IPS-NIHi11 (cell line): ENCODE results near the gene DCPS.

Experiments used
- DNase-seq: peaks from one replicate; pipeline ENCODE4 v3.0.0; 2012; ENCODE audit warnings: mixed read lengths, low spot score

DCPS gene

DNA sequence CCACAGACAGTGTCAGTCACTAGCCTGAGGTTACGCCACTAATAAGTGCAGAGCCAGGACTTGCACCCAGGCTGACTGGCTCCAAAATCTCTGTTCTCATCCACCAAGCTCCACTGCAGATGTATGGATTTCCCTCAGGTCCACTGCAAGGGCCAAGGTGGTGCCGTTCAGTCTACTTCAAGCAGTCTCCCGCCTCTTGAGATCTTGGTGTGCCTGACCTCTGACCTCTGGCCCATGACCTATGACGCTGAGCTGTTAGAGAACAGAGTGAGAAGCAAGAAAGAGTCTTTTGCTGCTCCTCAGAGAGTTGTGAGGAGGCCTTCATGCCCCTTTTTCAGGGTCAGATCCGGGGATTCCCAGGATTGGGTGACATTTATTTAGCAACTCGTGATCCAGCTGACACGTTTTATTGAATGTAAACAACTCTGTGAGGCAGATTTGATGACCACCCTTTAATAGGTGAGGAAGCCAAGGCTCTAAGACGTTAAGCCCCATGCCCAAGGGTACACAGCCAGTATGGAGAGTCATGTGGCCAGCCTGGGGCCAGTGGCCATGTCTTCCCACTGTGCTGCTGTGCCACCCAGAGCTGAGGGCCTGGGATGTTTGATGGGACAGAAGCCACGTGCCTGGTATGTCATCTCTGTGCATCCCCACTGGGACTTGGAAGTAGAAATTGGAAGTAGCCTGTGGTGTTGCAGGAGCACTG is 25.2 kb downstream of the DCPS start:
- DNase-seq: no peak

GRCh38 chr11:126329644-126330211 is 25.9 kb downstream of the DCPS start:
- DNase-seq: no peak

GRCh38 chr11:126331286-126331685 is 27.4 kb downstream of the DCPS start:
- DNase-seq: no peak

DNA sequence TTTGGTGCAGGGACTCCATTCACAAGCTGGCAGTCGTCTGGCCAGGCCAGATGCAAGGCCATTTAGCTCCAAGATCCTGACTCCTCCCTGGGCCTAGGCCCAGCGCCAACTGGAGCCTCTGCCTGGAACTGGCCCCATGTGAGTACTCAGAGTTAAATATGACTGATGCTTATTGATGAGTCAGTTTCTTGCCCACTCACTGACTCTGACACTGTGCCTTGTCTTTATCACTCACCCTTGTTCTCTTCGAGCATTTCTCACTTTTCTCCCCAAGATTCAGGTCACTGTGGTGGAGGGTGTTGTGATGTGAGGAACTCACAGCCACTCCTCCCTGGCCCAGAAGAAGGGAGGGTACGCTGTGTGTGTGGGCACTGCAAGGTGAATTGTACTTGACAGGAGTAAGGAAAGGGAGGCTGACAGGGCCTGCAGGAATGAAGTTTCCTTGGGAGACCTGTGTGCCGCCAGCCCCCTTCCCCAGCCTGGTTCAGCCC is 28.4 kb downstream of the DCPS start:
- no peak for DNase-seq

GRCh38 chr11:126333142-126333541 is 29.3 kb downstream of the DCPS start:
- DNase-seq: no peak

- DNase-seq: no peak
These were observed 31.0 kb downstream of the DCPS start for GRCh38 chr11:126334659-126335462.

- DNase-seq: no peak
These were observed 31.6 kb downstream of the DCPS start for GRCh38 chr11:126335463-126335760.

- DNase-seq: no peak
These were observed 32.3 kb downstream of the DCPS start for GRCh38 chr11:126336138-126336541.

GRCh38 chr11:126336671-126337101 is 32.8 kb downstream of the DCPS start:
- no peak for DNase-seq

DNA sequence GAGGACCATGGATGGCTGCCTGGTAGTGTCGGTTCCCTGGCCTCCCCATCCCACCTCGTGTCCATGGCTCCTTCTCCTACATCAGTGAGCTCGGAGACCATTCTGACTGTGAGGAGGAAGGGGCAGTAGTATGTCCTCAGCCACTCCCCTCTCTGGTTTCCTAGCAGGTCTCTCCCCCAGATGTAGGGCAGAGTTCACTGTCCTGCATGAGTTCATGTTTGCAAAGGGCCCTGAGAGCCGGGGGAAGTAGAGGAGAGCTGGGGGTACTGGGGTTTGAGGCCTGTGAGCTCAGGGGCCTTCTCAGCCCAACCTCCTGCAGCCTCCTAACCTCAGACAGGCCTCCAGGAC is 33.2 kb downstream of the DCPS start:
- DNase-seq: no peak

GRCh38 chr11:126337474-126338241 is 33.8 kb downstream of the DCPS start:
- no peak for DNase-seq

DNA sequence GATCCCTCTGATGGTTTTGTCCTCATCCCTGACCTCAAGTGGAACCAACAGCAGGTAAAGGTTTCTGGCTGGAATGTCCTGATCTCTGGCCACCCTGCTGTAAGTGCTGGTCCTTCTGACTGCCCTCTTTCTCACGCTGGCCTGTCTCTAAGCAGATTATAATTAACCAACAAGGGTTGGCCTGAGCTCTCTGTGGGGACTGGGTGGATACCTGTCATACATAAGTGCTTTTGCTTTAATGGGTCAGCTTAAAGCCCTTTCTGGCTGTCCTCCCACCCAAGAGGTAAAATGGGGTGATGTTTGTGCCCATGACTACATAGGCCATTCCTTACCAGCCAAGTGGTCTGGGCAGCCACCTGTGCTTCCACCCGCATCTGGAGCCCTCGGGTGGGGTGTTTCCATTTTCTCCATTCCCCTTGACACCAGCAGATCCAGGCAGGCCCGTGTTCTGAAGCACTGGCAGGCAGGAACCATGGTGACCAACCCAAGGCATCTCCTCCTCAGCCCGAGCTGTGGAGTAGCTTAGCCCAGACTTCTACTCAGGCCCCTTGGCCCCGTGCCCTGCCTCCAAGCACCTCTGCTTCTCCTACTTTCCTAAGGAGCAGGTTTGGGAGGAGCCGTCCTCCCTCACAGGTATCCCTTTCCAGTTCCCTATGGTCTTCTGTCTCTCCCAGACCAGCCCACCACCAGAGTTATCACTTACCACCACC is 34.6 kb downstream of the DCPS start:
- no peak for DNase-seq

GRCh38 chr11:126339073-126339862 is 35.4 kb downstream of the DCPS start:
- no peak for DNase-seq

GRCh38 chr11:126339863-126340434 is 36.1 kb downstream of the DCPS start:
- no peak for DNase-seq

- no peak for DNase-seq
These were observed 37.2 kb downstream of the DCPS start for GRCh38 chr11:126340960-126341606.

DNA sequence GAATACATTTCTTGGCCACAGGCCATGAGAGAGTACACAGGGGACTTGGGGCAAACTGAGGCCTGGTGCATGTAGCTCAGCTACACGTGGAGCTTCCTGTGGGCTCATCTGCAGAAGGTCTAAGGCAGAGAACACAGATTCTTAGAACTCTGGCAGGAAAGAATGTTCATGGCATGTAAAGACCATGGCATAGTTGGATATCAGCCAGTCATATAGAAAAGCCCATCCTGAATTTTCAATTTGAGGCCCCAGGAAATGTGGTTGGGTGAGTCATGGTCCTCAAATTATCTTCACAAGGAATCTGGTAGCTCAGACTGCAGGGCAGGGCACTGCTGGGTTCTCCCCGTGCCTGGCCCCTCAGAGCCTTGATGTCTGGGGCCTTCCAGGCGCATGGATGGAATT is 37.9 kb downstream of the DCPS start:
- DNase-seq: no peak

DNA sequence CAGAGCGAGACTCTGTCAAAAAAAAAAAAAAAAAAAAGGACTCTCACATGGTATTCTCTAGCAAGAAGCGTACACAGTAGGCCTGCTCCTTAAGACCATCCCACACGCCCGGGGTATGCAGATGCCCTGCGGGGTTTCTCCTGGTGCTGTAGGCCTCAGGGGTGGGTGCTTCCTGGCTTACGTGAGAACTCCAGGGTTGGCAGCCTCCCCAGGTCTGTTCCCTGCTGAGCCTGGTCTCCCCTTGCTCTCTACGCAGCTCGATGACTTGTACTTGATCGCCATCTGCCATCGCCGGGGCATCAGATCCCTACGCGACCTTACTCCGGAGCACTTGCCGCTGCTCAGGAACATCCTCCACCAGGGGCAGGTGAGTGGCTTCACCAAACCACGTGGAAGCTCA is 39.2 kb downstream of the DCPS start:
- no peak for DNase-seq

DNA sequence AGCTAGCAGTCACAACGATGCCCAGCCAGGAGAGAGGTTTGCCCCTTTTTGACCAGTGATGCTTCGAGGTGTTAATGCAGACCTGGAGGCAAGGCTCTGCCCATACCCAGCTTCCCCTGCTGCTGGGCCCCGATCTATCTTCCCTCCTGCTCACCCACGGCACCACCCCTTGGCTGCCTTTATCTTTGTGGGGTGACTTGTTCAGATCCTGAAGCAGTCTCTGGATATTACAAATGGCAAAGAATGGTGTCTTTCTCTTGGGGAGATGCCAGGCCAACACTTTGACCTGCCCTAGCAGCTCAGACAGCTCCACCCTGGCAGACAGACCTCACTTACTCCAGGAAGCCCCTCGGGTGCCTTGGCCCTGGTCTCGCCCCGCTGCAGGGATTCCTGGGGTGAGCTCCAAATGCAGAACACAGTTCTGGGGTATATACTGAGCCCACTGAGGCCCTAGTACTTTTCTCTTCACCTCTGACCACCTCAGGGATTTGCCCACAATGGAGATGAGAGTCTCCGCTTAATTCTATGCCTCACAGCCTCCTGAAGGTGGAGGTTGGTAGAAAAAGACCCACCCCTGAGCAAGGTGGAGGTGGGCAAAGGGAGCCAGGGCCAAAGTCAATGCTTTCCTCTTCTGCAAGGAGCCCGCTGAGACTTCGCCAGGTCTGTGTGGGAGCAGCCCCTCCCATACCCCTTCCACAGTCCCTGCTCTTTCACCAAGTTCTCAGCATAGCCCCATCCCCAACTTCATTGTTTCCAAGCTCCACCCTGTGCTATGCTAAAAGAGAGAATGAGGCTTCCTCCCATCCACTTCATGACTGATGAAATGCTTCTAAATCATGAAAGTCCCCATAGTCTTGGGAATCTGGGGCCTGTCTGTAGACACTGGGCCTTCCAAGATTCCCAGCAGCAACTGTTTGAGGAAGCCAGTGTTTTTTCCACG is 40.6 kb downstream of the DCPS start:
- no peak for DNase-seq

DNA sequence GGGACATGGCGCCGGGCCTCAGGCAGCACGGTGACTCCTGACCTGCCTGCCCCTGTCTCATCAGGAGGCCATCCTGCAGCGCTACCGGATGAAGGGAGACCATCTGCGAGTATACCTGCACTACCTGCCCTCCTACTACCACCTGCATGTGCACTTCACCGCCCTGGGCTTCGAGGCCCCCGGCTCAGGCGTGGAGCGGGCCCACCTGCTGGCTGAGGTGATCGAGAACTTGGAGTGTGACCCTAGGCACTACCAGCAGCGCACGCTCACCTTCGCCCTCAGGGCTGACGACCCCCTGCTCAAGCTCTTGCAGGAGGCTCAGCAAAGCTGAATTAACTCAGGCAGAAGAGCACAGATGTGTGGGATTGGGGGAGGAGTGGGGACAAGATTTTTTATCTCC is 41.4 kb downstream of the DCPS start:
- DNase-seq: no peak
